MM.1S (cell line): Measurements from ENCODE around the gene ADRM1.

Experiments used
- EZH2 ChIP-seq: fragments of 300-600 bp; sonication (generic); optimal IDR thresholded peaks from 2 replicates; pipeline ENCODE3; 2017; ENCODE audit warnings: low read depth, mild to moderate bottlenecking, antibody characterized with exemption, low read length, mixed read lengths
- TF ChIP-seq, protein P1 (sequence below): fragments of 300-600 bp; sonication (generic); IDR thresholded peaks from 2 replicates; pipeline ENCODE4 v1.5.1; 2016; ENCODE audit warnings: antibody characterized with exemption, low read length, mixed read lengths

DNA sequence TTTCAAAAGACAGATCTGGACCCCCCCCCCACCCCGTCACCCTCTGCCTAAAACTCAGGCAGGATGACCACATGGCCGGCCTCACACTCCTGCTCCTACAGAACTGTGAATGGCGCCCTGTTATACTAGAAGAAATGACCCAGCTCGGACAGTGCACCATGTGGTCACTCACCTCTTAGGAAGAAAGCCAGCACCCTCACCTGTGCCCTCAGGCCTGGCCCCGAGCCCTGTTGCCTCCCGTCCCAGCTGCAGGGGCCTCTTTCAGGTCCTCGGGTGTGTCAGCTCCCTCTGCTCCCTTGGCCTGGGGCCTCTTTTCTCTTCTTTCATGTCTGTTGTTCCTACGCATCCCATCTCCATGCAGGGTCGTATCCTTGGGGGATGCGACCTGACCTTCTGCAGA is 40.7 kb upstream of the ADRM1 start:
- TF ChIP-seq, protein P1, sequence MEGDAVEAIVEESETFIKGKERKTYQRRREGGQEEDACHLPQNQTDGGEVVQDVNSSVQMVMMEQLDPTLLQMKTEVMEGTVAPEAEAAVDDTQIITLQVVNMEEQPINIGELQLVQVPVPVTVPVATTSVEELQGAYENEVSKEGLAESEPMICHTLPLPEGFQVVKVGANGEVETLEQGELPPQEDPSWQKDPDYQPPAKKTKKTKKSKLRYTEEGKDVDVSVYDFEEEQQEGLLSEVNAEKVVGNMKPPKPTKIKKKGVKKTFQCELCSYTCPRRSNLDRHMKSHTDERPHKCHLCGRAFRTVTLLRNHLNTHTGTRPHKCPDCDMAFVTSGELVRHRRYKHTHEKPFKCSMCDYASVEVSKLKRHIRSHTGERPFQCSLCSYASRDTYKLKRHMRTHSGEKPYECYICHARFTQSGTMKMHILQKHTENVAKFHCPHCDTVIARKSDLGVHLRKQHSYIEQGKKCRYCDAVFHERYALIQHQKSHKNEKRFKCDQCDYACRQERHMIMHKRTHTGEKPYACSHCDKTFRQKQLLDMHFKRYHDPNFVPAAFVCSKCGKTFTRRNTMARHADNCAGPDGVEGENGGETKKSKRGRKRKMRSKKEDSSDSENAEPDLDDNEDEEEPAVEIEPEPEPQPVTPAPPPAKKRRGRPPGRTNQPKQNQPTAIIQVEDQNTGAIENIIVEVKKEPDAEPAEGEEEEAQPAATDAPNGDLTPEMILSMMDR, result no peak
- TF ChIP-seq EZH2, result no peak
